ENCODE results near the gene TMEM17. TPM values are rescaled to one million over a fixed set of nuclear protein-coding genes. Genes with fewer than 3 reads are reported as not detected.

TMEM17 gene
- total and polyA plus RNA-seq, 2 of the 13 experiments (the other 11 are each of a cell fraction or from before 2014, with no cell fraction given): 0.22 to 0.50 TPM

DNA sequence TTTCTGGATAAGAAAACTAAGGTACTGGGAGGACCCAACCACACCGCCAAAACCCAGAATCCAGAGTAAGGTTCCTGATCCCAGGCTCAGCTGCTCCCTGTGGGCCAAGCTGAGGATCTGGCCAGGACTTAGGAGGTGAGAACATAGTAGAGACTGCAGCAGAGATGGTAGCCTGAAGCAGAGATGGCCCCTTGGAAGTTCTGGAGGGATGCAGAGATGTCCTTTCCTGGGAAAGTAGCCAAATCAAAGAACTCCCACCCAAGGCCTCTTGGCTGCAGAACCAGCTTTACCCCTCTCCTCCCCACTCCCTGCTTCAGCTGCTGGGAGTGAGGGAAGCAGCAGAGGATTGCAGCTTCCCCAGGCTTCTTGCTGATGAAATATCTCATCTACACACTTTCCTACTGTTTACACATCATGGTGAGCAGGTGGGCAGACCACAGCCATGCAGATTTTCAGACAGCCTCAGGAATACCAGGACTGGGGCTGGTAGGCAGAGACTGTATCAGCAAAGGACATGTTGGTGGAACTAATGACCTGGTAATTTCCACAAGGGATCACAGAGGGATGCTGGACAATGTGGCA, 32.7 kb downstream of the TMEM17 start:
- H3K27me3 ChIP-seq (ENCODE audit: control insufficient read depth in 1 of 2, insufficient read depth in 2 of 2, low read length in 2 of 2): no peaks in the 10 kb centered on the region
- intact Hi-C loops (cut with micrococcal nuclease; ENCODE audit: unreplicated experiment): no loop called here
- no peaks in the 10 kb centered on the region for H3K36me3 ChIP-seq (replicated peaks in 1 of 2; ENCODE audit: control insufficient read depth in 1 of 2, insufficient read depth in 2 of 2, low read length in 2 of 2)
- FAIRE-seq (no peak), ATAC-seq (no peak), DNase-seq (ENCODE audit: low spot score) (no peak)
- ChIA-PET POLR2A (interaction anchor here (0.8 to 4.2 kb wide), 3 partner anchors 53 to 96 kb away, joined by 3 to 16 read pairs (median 4); no protein-coding TSS in a partner anchor), CTCF (ENCODE audit: low intra/inter-chr PET ratio, low total read pairs) (no interaction called here)
- no peak overlapping the region for H3K9ac ChIP-seq (ENCODE audit: insufficient read depth, low read depth, low read length)
- WGBS (ENCODE audit: low lambda C conversion rate): 100% methylated on average over 1 of the region's 1 CpG
- TF ChIP-seq HDAC1 (CRISPR knock-in tag; IDR thresholded peaks at IDR 0.05) (no peak), ZNF503 (CRISPR knock-in tag; IDR thresholded peaks at IDR 0.05) (no peak), ZSCAN12 (CRISPR knock-in tag; IDR thresholded peaks at IDR 0.05) (no peak), CEBPG (CRISPR knock-in tag; IDR thresholded peaks at IDR 0.05) (no peak), ZBTB21 (CRISPR knock-in tag; IDR thresholded peaks at IDR 0.05) (no peak), KDM6A (CRISPR knock-in tag; IDR thresholded peaks at IDR 0.05; ENCODE audit: low read depth) (no peak), ZNF615 (CRISPR knock-in tag; IDR thresholded peaks at IDR 0.05; ENCODE audit: borderline replicate concordance) (no peak), SALL1 (CRISPR knock-in tag; IDR thresholded peaks at IDR 0.05) (0 out of 2 replicates have a peak, but pooled peaks have one; percentile 13), ZBTB37 (CRISPR knock-in tag; IDR thresholded peaks at IDR 0.05) (no peak), PLRG1 (conservative IDR thresholded peaks at IDR 0.05) (no peak), MAX (IDR thresholded peaks at IDR 0.05) (0 out of 2 replicates have a peak, but pooled peaks have one; percentile 24), HOXA5 (CRISPR knock-in tag; IDR thresholded peaks at IDR 0.05) (no peak)
- TF ChIP-seq, protein P1, sequence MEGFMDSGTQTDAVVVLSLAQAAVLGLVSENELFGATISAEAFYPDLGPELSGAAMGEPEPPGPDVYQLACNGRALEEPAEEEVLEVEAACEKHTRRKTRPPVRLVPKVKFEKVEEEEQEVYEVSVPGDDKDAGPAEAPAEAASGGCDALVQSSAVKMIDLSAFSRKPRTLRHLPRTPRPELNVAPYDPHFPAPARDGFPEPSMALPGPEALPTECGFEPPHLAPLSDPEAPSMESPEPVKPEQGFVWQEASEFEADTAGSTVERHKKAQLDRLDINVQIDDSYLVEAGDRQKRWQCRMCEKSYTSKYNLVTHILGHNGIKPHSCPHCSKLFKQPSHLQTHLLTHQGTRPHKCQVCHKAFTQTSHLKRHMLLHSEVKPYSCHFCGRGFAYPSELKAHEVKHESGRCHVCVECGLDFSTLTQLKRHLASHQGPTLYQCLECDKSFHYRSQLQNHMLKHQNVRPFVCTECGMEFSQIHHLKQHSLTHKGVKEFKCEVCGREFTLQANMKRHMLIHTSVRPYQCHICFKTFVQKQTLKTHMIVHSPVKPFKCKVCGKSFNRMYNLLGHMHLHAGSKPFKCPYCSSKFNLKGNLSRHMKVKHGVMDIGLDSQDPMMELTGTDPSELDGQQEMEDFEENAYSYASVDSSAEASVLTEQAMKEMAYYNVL (CRISPR knock-in tag; IDR thresholded peaks at IDR 0.05; ENCODE audit: borderline replicate concordance): no peak
- TF ChIP-seq, protein P2, sequence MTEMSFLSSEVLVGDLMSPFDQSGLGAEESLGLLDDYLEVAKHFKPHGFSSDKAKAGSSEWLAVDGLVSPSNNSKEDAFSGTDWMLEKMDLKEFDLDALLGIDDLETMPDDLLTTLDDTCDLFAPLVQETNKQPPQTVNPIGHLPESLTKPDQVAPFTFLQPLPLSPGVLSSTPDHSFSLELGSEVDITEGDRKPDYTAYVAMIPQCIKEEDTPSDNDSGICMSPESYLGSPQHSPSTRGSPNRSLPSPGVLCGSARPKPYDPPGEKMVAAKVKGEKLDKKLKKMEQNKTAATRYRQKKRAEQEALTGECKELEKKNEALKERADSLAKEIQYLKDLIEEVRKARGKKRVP (CRISPR knock-in tag; IDR thresholded peaks at IDR 0.05): peak in 1 of 2 experiments; percentile 60; a peak in 2 of 4 replicates
- H3K79me2 ChIP-seq (ENCODE audit: insufficient read depth, low read length): no peaks in the 10 kb centered on the region
- BruUV-seq (replicated peaks): no TSS peak
- peak overlapping the region; percentile 52 for H2AFZ ChIP-seq (ENCODE audit: low read length)
- no peaks in the 10 kb centered on the region for H4K20me1 ChIP-seq (ENCODE audit: insufficient read depth, low read length)
- no peak overlapping the region for H3K27ac ChIP-seq (ENCODE audit: extremely low read length, insufficient read depth, low read length)
- in situ Hi-C loops (cut with HindIII; ENCODE audit: extremely low pct_ligation_motif_present, low pct_unique_long_range_greater_than_20kb): no loop called here
- H3K4me2 ChIP-seq (ENCODE audit: low read depth, low read length): no peak overlapping the region
- no peak overlapping the region for H3K4me3 ChIP-seq (replicated peaks in 1 of 3; ENCODE audit: insufficient read depth in 1 of 3, low read depth in 2 of 3, low read length in 3 of 3)
- no peaks in the 10 kb centered on the region for H3K9me3 ChIP-seq (ENCODE audit: low read length)
- peaks cover 66% of the 10 kb centered on the region for H3K4me1 ChIP-seq (ENCODE audit: insufficient read depth, low read length)
